ENCODE results near the gene DRC7.

DNA sequence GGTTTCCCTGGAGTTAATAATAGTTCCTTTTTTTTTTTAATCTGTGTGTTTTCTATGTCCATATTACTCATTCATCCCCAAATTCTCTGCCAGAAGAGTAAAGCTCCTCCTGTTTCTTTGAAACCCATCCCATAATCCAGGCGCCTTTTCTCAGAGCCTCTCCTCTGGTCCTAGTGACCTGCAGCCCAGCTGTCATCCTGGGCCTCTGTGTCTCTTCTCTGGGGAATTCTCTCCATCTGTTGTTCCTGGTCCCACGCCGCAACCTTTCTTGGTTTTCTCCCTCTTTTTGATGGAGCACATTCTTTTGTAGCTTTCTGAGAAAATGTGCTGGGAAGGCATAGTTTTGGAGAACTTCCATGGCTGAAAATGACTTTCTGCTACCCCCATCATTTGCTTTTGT lies 51.2 kb downstream of the DRC7 start:
- TF ChIP-seq, protein P1, sequence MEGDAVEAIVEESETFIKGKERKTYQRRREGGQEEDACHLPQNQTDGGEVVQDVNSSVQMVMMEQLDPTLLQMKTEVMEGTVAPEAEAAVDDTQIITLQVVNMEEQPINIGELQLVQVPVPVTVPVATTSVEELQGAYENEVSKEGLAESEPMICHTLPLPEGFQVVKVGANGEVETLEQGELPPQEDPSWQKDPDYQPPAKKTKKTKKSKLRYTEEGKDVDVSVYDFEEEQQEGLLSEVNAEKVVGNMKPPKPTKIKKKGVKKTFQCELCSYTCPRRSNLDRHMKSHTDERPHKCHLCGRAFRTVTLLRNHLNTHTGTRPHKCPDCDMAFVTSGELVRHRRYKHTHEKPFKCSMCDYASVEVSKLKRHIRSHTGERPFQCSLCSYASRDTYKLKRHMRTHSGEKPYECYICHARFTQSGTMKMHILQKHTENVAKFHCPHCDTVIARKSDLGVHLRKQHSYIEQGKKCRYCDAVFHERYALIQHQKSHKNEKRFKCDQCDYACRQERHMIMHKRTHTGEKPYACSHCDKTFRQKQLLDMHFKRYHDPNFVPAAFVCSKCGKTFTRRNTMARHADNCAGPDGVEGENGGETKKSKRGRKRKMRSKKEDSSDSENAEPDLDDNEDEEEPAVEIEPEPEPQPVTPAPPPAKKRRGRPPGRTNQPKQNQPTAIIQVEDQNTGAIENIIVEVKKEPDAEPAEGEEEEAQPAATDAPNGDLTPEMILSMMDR (IDR thresholded peaks at IDR 0.05): no peak
- TF ChIP-seq POLR2AphosphoS5 (IDR thresholded peaks at IDR 0.05; ENCODE audit: low read depth, low read length) (no peak), REST (IDR thresholded peaks at IDR 0.05; ENCODE audit: insufficient read depth in 1 of 2, low read depth in 2 of 2, low read length in 1 of 2) (no peak)
